ENCODE data around the gene ADAP2. TPM values are rescaled to one million over a fixed set of nuclear protein-coding genes. Genes with fewer than 3 reads are reported as not detected.
"Not testable (repeated sequence)": the region's sequence is repeated elsewhere in the genome, so short reads cannot be mapped to it uniquely, and the experiment has no call there.

The ADAP2 gene
- total and polyA plus RNA-seq, 2 experiments from 2014 or later, result 0.94 TPM

GRCh38 chr17:30929081-30929633 lies 7.4 kb downstream of the ADAP2 start:
- Histone ChIP-seq H3F3A (replicated peaks; ENCODE audit: low read depth) (no peaks in the 10 kb centered on the region), H3K4me2 (no peak overlapping the region), H3K27me3 (ENCODE audit: insufficient read depth) (peaks cover 7% of the 10 kb centered on the region), H4K20me1 (replicated peaks; ENCODE audit: insufficient read depth) (no peaks in the 10 kb centered on the region), H3K79me2 (replicated peaks; ENCODE audit: insufficient read depth) (no peaks in the 10 kb centered on the region), H3K36me3 (ENCODE audit: insufficient read depth) (no peaks in the 10 kb centered on the region), H3K9me2 (ENCODE audit: insufficient read depth) (0 out of 2 replicates have a peak, but pooled peaks cover 2% of the 10 kb centered on the region), H3K27ac (ENCODE audit: low read depth) (no peak overlapping the region), H3K4me3 (no peak overlapping the region), H2AFZ (no peak overlapping the region), H3K4me1 (ENCODE audit: insufficient read depth) (no peaks in the 10 kb centered on the region)
- no peaks in the 10 kb centered on the region for H3K9me3 Mint-ChIP-seq
- peaks cover 14% of the 10 kb centered on the region for H3K27me3 Mint-ChIP-seq (ENCODE audit: insufficient read depth, low read depth, poor library complexity)
- no peak for DNase-seq (ENCODE audit: low spot score)
- no peak for ATAC-seq
- no peak for TF ChIP-seq CTCF (conservative IDR thresholded peaks at IDR 0.05; ENCODE audit: low read depth in 2 of 2)
- no peak for TF ChIP-seq CREB1 (CRISPR knock-in tag; IDR thresholded peaks at IDR 0.05; ENCODE audit: low read depth)
- H3K4me3 Mint-ChIP-seq, result no peak overlapping the region
- no peak overlapping the region for H3K27ac Mint-ChIP-seq
- no peaks in the 10 kb centered on the region for H3K36me3 Mint-ChIP-seq (ENCODE audit: low read depth)
- H3K4me1 Mint-ChIP-seq, result no peaks in the 10 kb centered on the region

GRCh38 chr17:30929861-30930260 lies 8.1 kb downstream of the ADAP2 start:
- not testable (repeated sequence) for H3K27ac ChIP-seq (ENCODE audit: low read depth); ATAC-seq; H4K20me1 ChIP-seq (replicated peaks; ENCODE audit: insufficient read depth); H3K36me3 ChIP-seq (ENCODE audit: insufficient read depth); H3K79me2 ChIP-seq (replicated peaks; ENCODE audit: insufficient read depth); H3K4me3 ChIP-seq; H3K27me3 Mint-ChIP-seq (ENCODE audit: insufficient read depth, low read depth, poor library complexity); H3F3A ChIP-seq (replicated peaks; ENCODE audit: low read depth); H3K27me3 ChIP-seq (ENCODE audit: insufficient read depth); H3K27ac Mint-ChIP-seq; H3K4me1 ChIP-seq (ENCODE audit: insufficient read depth); H3K36me3 Mint-ChIP-seq (ENCODE audit: low read depth); DNase-seq (ENCODE audit: low spot score); H2AFZ ChIP-seq; H3K4me3 Mint-ChIP-seq; H3K9me2 ChIP-seq (ENCODE audit: insufficient read depth); H3K4me1 Mint-ChIP-seq; H3K9me3 Mint-ChIP-seq; H3K4me2 ChIP-seq

GRCh38 chr17:30930495-30930894 lies 8.8 kb downstream of the ADAP2 start:
- Histone ChIP-seq H3K4me3 (no peak overlapping the region), H2AFZ (no peak overlapping the region), H3K27ac (ENCODE audit: low read depth) (no peak overlapping the region), H3K4me2 (no peak overlapping the region), H3K4me1 (ENCODE audit: insufficient read depth) (no peaks in the 10 kb centered on the region), H3K27me3 (ENCODE audit: insufficient read depth) (no peaks in the 10 kb centered on the region), H4K20me1 (replicated peaks; ENCODE audit: insufficient read depth) (no peaks in the 10 kb centered on the region), H3K36me3 (ENCODE audit: insufficient read depth) (no peaks in the 10 kb centered on the region), H3F3A (replicated peaks; ENCODE audit: low read depth) (no peaks in the 10 kb centered on the region), H3K79me2 (replicated peaks; ENCODE audit: insufficient read depth) (no peaks in the 10 kb centered on the region), H3K9me2 (ENCODE audit: insufficient read depth) (0 out of 2 replicates have a peak, but pooled peaks cover 2% of the 10 kb centered on the region)
- DNase-seq (ENCODE audit: low spot score) (no peak), ATAC-seq (no peak)
- no peak overlapping the region for H3K27ac Mint-ChIP-seq
- H3K4me3 Mint-ChIP-seq, result no peak overlapping the region
- H3K27me3 Mint-ChIP-seq (ENCODE audit: insufficient read depth, low read depth, poor library complexity), result peaks cover 5% of the 10 kb centered on the region
- no peaks in the 10 kb centered on the region for H3K36me3 Mint-ChIP-seq (ENCODE audit: low read depth)
- H3K4me1 Mint-ChIP-seq, result no peaks in the 10 kb centered on the region
- no peaks in the 10 kb centered on the region for H3K9me3 Mint-ChIP-seq
- TF ChIP-seq ETS1 (IDR thresholded peaks at IDR 0.05) (no peak), POLR2AphosphoS5 (IDR thresholded peaks at IDR 0.05; ENCODE audit: low read depth) (no peak), EZH2 (IDR thresholded peaks at IDR 0.05; ENCODE audit: low read depth, unreplicated experiment) (no peak), ZNF114 (CRISPR knock-in tag; IDR thresholded peaks at IDR 0.05) (no peak), JUNB (IDR thresholded peaks at IDR 0.05; ENCODE audit: unreplicated experiment) (no peak), ZNF331 (CRISPR knock-in tag; IDR thresholded peaks at IDR 0.05; ENCODE audit: low read depth) (no peak), EZH2phosphoT487 (IDR thresholded peaks at IDR 0.05; ENCODE audit: unreplicated experiment) (no peak), CTCF (conservative IDR thresholded peaks at IDR 0.05; ENCODE audit: low read depth in 2 of 2) (no peak), REST (IDR thresholded peaks at IDR 0.05; ENCODE audit: unreplicated experiment) (no peak), STAT1 (IDR thresholded peaks at IDR 0.05; ENCODE audit: unreplicated experiment) (no peak), CREB1 (CRISPR knock-in tag; IDR thresholded peaks at IDR 0.05; ENCODE audit: low read depth) (no peak)

All from GM23338 (cell line).